Uterus (tissue), 4 donors: ENCODE measurements around the gene CHST1. TPM values are rescaled to one million over a fixed set of nuclear protein-coding genes. Genes with fewer than 3 reads are reported as not detected.

ENCODE experiments used
- DNase-seq, 2 donors: peaks; one replicate each; pipeline ENCODE4 v3.0.0-alpha.2; 2019 to 2020
- H3K27ac ChIP-seq, 2 donors: fragments of 200-600 bp; sonication (generic); 1 replicate in 1 of 2; 2 replicates in 1 of 2; pipeline ENCODE4 v1.5.1; 2016 to 2018
- H3K27me3 ChIP-seq, 2 donors: fragments of 200-600 bp; sonication (generic); one replicate each; pipeline ENCODE4 v1.5.1; 2018 to 2019; ENCODE audit warnings: control low read depth in 1 of 2
- H3K36me3 ChIP-seq, 2 donors: fragments of 200-600 bp; sonication (generic); one replicate each; pipeline ENCODE4 v1.5.1; 2019; ENCODE audit warnings: control low read depth in 1 of 2
- H3K4me1 ChIP-seq, 2 donors: fragments of 200-600 bp; sonication (generic); one replicate each; pipeline ENCODE4 v1.5.1; 2018 to 2019; ENCODE audit warnings: control low read depth in 1 of 2
- H3K4me3 ChIP-seq, 2 donors: fragments of 200-600 bp; sonication (generic); 1 replicate in 1 of 2; 2 replicates in 1 of 2; pipeline ENCODE4 v1.5.1; 2018 to 2019; ENCODE audit warnings: mild to moderate bottlenecking in 1 of 2
- H3K9me3 ChIP-seq, 2 donors: fragments of 200-600 bp; sonication (generic); one replicate each; pipeline ENCODE4 v1.5.1; 2019; ENCODE audit warnings: control low read depth in 1 of 2
- POLR2A ChIP-seq, 2 donors: fragments of 450-650 bp; IDR thresholded peaks; one replicate each; pipeline ENCODE4 v1.6.1; 2016; ENCODE audit warnings: antibody characterized with exemption in 2 of 2, mild to moderate bottlenecking in 1 of 2, moderate library complexity in 1 of 2
- intact Hi-C: fragments of 100-400 bp; cut with DNase I; formaldehyde crosslinking; loops from one replicate; pipeline ENCODE4 v1.15.1; 2023; ENCODE audit warnings: low total_unique reads
- total RNA-seq, 4 donors: library from RNA; depleted of rRNA in 3 of 4; stranded (reverse); fragments of >200 nt in 3 of 4; gene quantifications; one replicate each; pipeline versions ENCODE4 v1.1.0 to v1.2.4, GENCODE V29; 2014 to 2023
- TF ChIP-seq, protein P1 (sequence below), 4 experiments: fragments of 200-600 bp in 2 of 4; fragments of 450-650 bp in 2 of 4; sonication (generic) in 2 of 4; IDR thresholded peaks; one replicate each; pipeline ENCODE4 v1.5.1; 2016 to 2019; ENCODE audit warnings: antibody characterized with exemption in 4 of 4, mild to moderate bottlenecking in 2 of 4, moderate library complexity in 1 of 4
- donor health status: DM: yes; HTN: yes; CAD: no.

CHST1 gene
- total RNA-seq, 4 donors from 2014 or later = 2.4 to 7.9 (median 5.9) TPM

DNA sequence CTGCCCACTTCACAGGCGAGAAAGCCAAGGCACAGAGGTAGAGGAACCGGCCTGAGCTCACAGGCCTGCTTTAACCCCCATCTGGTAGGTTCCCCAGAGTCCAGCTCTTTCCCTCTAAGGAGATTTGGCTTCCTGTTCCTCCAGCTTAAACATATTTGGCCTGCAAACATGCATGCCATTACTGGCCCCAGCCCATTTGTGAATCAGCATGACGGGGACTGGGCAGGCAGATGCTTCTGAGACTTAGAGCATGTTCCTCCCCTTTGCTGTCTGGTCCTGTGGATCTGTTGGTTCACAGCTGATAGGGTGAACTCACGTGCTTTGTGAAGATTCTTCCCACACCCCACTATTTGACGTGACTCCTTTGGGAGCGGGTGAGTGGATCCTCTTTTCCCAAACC is 12.6 kb downstream of the CHST1 start:
- no peak overlapping the region for H3K27ac ChIP-seq
- no peak for TF ChIP-seq POLR2A (IDR thresholded peaks at IDR 0.05)
- TF ChIP-seq, protein P1, sequence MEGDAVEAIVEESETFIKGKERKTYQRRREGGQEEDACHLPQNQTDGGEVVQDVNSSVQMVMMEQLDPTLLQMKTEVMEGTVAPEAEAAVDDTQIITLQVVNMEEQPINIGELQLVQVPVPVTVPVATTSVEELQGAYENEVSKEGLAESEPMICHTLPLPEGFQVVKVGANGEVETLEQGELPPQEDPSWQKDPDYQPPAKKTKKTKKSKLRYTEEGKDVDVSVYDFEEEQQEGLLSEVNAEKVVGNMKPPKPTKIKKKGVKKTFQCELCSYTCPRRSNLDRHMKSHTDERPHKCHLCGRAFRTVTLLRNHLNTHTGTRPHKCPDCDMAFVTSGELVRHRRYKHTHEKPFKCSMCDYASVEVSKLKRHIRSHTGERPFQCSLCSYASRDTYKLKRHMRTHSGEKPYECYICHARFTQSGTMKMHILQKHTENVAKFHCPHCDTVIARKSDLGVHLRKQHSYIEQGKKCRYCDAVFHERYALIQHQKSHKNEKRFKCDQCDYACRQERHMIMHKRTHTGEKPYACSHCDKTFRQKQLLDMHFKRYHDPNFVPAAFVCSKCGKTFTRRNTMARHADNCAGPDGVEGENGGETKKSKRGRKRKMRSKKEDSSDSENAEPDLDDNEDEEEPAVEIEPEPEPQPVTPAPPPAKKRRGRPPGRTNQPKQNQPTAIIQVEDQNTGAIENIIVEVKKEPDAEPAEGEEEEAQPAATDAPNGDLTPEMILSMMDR (IDR thresholded peaks at IDR 0.05) = no peak
- no peaks in the 10 kb centered on the region for H3K4me1 ChIP-seq
- intact Hi-C loops = no loop called here
- no peak overlapping the region for H3K4me3 ChIP-seq
- no peaks in the 10 kb centered on the region for H3K27me3 ChIP-seq
- DNase-seq = no peak
- no peaks in the 10 kb centered on the region for H3K36me3 ChIP-seq
- H3K9me3 ChIP-seq = no peaks in the 10 kb centered on the region

- no peak overlapping the region for H3K4me3 ChIP-seq
- no peaks in the 10 kb centered on the region for H3K36me3 ChIP-seq
- H3K4me1 ChIP-seq = no peaks in the 10 kb centered on the region
- no peak for DNase-seq
- H3K27me3 ChIP-seq = no peaks in the 10 kb centered on the region
- no peak overlapping the region for H3K27ac ChIP-seq
- no peaks in the 10 kb centered on the region for H3K9me3 ChIP-seq
- TF ChIP-seq, protein P1 (IDR thresholded peaks at IDR 0.05) = no peak
- TF ChIP-seq POLR2A (IDR thresholded peaks at IDR 0.05) = no peak
- intact Hi-C loops = no loop called here
Observed at GRCh38 chr11:45651841-45652749, 13.3 kb downstream of the CHST1 start.

- Histone ChIP-seq H3K4me3 (no peak overlapping the region), H3K27me3 (no peaks in the 10 kb centered on the region), H3K36me3 (no peaks in the 10 kb centered on the region), H3K9me3 (no peaks in the 10 kb centered on the region), H3K4me1 (no peaks in the 10 kb centered on the region), H3K27ac (no peak overlapping the region)
- intact Hi-C loops = no loop called here
- no peak for TF ChIP-seq POLR2A (IDR thresholded peaks at IDR 0.05)
- TF ChIP-seq, protein P1 (IDR thresholded peaks at IDR 0.05) = no peak
- no peak for DNase-seq
Observed at GRCh38 chr11:45651156-45651555, 14.3 kb downstream of the CHST1 start.

DNA sequence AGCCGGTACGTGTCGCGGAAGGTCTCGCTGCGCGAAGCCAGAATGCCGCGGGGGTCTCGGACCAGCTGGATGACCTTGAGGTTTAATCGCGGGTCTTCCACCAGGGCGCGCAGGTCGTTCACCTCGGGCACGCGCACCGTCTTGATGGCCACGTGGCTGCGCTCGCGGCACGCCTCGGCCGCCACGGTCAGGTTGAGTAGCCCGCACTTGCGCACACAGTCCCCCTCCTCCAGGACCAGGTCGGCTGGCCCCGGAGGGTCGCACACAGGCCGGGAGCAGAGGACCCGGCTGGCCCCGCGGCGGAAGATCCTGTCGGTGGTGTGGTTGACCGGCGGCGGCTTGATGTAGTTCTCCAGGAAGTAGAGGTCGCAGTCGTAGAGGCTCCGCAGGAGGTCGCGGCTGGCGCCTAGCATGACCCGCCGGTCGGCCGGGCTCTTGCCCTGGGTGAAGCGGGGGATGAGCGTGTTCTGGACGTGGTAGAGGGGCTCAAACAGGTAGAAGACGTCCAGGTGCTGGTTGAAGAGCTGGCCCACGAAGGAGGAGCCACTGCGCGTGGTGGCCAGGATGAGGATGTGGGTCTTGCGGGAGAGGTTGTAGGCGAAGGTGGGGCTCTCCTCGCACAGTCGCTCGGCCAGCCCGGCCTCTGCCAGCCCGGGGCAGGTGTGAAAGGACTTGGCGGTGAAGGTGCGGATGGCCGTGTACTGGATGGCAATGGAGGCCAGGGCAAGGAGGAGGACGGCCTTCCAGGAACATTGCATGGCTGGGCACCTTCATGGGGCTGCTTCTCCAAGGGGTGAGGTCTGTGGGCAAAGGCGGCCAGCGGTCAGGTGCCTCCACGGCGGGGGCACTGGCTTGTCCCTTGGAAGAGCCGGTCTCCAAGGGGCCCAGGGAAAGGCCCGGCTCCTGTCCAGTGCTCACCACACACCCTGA is 15.0 kb downstream of the CHST1 start:
- intact Hi-C loops = no loop called here
- Histone ChIP-seq H3K27ac (no peak overlapping the region), H3K4me3 (no peak overlapping the region), H3K27me3 (no peaks in the 10 kb centered on the region), H3K9me3 (no peaks in the 10 kb centered on the region), H3K36me3 (no peaks in the 10 kb centered on the region), H3K4me1 (no peaks in the 10 kb centered on the region)
- DNase-seq = no peak
- TF ChIP-seq, protein P1 (IDR thresholded peaks at IDR 0.05) = no peak
- no peak for TF ChIP-seq POLR2A (IDR thresholded peaks at IDR 0.05)
